ENCODE results near the gene TPST1.

TPST1 gene

GRCh38 chr7:66297579-66297978 is 92.4 kb downstream of the TPST1 start:
- DNase-seq, result no peak

GRCh38 chr7:66301249-66301648 is 96.1 kb downstream of the TPST1 start:
- no peak for DNase-seq

GRCh38 chr7:66301737-66302136 is 96.6 kb downstream of the TPST1 start:
- no peak for DNase-seq

- DNase-seq, result no peak
Observed at GRCh38 chr7:66303454-66304155, 98.5 kb downstream of the TPST1 start.

GRCh38 chr7:66304536-66304935 is 99.4 kb downstream of the TPST1 start:
- DNase-seq, result no peak

- DNase-seq, result no peak
Observed at GRCh38 chr7:66306243-66306642, 101.1 kb downstream of the TPST1 start.

GRCh38 chr7:66307591-66308215 is 102.6 kb downstream of the TPST1 start:
- no peak for DNase-seq

- no peak for DNase-seq
Observed at GRCh38 chr7:66308411-66308810, 103.3 kb downstream of the TPST1 start.

- DNase-seq, result no peak
Observed at GRCh38 chr7:66310620-66311019, 105.5 kb downstream of the TPST1 start.

- no peak for DNase-seq
Observed at GRCh38 chr7:66313886-66314568, 108.9 kb downstream of the TPST1 start.

- DNase-seq, result no peak
Observed at GRCh38 chr7:66315192-66315591, 110.1 kb downstream of the TPST1 start.

GRCh38 chr7:66319407-66319979 is 114.4 kb downstream of the TPST1 start:
- no peak for DNase-seq

GRCh38 chr7:66321283-66321682 is 116.1 kb downstream of the TPST1 start:
- no peak for DNase-seq

GRCh38 chr7:66323114-66323796 is 118.1 kb downstream of the TPST1 start:
- no peak for DNase-seq

GRCh38 chr7:66324985-66325384 is 119.9 kb downstream of the TPST1 start:
- peak; percentile 2 to 26 for DNase-seq

GRCh38 chr7:66326501-66327215 is 121.5 kb downstream of the TPST1 start:
- DNase-seq, result no peak

- peak; percentile 12 to 60 for DNase-seq
Observed at GRCh38 chr7:66330961-66331360, 125.8 kb downstream of the TPST1 start.

- no peak for DNase-seq
Observed at GRCh38 chr7:66331883-66332282, 126.7 kb downstream of the TPST1 start.

- DNase-seq, result no peak
Observed at GRCh38 chr7:66333443-66333842, 128.3 kb downstream of the TPST1 start.

- DNase-seq, result no peak
Observed at GRCh38 chr7:66335318-66335717, 130.2 kb downstream of the TPST1 start.

- DNase-seq, result no peak
Observed at GRCh38 chr7:66336760-66337159, 131.6 kb downstream of the TPST1 start.

- DNase-seq, result no peak
Observed at GRCh38 chr7:66339141-66339540, 134.0 kb downstream of the TPST1 start.

GRCh38 chr7:66344166-66344565 is 139.0 kb downstream of the TPST1 start:
- DNase-seq, result no peak

All from NCI-H524 (cell line).